Panc1 (cell line): ENCODE measurements around the gene FASTKD1.
"Not testable (repeated sequence)": the region's sequence is repeated elsewhere in the genome, so short reads cannot be mapped to it uniquely, and the experiment has no call there.

Source experiments
- POLR2AphosphoS5 ChIP-seq: IDR thresholded peaks from 2 replicates; pipeline ENCODE4 v1.6.1; 2012; ENCODE audit warnings: mild to moderate bottlenecking, low read depth, low read length, moderate library complexity
- TF ChIP-seq, protein P1 (sequence below): fragments of 450-650 bp; IDR thresholded peaks from 2 replicates; pipeline ENCODE4 v1.5.1; 2017; ENCODE audit warnings: mild to moderate bottlenecking
- TF ChIP-seq, protein P2 (sequence below), 2 experiments: IDR thresholded peaks; 2 replicates each; pipeline ENCODE4 v1.6.1; 2011 to 2012; ENCODE audit warnings: low read depth in 2 of 2, control low read depth in 1 of 2, low read length in 1 of 2, mild to moderate bottlenecking in 1 of 2, moderate library complexity in 1 of 2; ENCODE audit not compliant: insufficient read depth in 1 of 2

DNA sequence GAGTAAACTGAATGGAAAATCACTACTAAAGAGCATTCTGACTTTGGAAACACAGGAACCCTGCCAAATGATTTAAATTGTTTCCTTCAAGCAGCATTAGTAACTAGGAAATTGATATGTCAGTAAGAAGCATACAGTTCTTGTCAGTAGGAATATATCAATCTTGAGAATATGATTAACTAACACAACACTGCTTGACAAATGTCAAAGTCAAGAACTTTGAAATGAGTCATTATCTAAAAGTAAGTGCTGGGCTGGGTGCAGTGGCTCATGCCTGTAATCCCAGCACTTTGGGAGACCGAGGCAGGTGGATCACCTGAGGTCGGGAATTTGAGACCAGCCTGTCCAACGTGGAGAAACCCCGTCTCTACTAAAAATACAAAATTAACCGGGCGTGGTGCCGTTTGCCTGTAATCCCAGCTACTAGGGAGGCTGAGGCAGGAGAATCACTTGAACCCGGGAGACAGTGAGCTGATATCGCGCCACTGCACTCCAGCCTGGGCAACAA lies 57.1 kb downstream of the FASTKD1 start:
- TF ChIP-seq, protein P1, sequence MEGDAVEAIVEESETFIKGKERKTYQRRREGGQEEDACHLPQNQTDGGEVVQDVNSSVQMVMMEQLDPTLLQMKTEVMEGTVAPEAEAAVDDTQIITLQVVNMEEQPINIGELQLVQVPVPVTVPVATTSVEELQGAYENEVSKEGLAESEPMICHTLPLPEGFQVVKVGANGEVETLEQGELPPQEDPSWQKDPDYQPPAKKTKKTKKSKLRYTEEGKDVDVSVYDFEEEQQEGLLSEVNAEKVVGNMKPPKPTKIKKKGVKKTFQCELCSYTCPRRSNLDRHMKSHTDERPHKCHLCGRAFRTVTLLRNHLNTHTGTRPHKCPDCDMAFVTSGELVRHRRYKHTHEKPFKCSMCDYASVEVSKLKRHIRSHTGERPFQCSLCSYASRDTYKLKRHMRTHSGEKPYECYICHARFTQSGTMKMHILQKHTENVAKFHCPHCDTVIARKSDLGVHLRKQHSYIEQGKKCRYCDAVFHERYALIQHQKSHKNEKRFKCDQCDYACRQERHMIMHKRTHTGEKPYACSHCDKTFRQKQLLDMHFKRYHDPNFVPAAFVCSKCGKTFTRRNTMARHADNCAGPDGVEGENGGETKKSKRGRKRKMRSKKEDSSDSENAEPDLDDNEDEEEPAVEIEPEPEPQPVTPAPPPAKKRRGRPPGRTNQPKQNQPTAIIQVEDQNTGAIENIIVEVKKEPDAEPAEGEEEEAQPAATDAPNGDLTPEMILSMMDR = not testable (repeated sequence)
- not testable (repeated sequence) for TF ChIP-seq POLR2AphosphoS5
- TF ChIP-seq, protein P2, sequence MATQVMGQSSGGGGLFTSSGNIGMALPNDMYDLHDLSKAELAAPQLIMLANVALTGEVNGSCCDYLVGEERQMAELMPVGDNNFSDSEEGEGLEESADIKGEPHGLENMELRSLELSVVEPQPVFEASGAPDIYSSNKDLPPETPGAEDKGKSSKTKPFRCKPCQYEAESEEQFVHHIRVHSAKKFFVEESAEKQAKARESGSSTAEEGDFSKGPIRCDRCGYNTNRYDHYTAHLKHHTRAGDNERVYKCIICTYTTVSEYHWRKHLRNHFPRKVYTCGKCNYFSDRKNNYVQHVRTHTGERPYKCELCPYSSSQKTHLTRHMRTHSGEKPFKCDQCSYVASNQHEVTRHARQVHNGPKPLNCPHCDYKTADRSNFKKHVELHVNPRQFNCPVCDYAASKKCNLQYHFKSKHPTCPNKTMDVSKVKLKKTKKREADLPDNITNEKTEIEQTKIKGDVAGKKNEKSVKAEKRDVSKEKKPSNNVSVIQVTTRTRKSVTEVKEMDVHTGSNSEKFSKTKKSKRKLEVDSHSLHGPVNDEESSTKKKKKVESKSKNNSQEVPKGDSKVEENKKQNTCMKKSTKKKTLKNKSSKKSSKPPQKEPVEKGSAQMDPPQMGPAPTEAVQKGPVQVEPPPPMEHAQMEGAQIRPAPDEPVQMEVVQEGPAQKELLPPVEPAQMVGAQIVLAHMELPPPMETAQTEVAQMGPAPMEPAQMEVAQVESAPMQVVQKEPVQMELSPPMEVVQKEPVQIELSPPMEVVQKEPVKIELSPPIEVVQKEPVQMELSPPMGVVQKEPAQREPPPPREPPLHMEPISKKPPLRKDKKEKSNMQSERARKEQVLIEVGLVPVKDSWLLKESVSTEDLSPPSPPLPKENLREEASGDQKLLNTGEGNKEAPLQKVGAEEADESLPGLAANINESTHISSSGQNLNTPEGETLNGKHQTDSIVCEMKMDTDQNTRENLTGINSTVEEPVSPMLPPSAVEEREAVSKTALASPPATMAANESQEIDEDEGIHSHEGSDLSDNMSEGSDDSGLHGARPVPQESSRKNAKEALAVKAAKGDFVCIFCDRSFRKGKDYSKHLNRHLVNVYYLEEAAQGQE (IDR thresholded peaks at IDR 0.05; ENCODE audit: insufficient read depth in 1 of 2, low read depth in 2 of 2, low read length in 1 of 2) = not testable (repeated sequence)
